Measurements from ENCODE around the gene ATG16L1.

Gene ATG16L1

GRCh38 chr2:233273120-233273519 is 21.6 kb downstream of the ATG16L1 start:
- H3F3A ChIP-seq (ENCODE audit: insufficient read depth, low read length): peaks cover 3% of the 10 kb centered on the region; the same call in 1 of the 2 replicates
- peaks cover 4% of the 10 kb centered on the region; the same call in 1 of the 2 replicates for H3K4me1 ChIP-seq (ENCODE audit: low read length)
- TF ChIP-seq EZH2 (optimal IDR thresholded peaks at IDR 0.05; ENCODE audit: low read depth, low read length) (no peak), EZH2phosphoT487 (IDR thresholded peaks at IDR 0.05; ENCODE audit: low read length) (no peak), CTCF (IDR thresholded peaks at IDR 0.05; ENCODE audit: low read length) (no peak)
- no peak for DNase-seq
- H3K9me3 ChIP-seq (replicated peaks; ENCODE audit: insufficient read depth, low read length): no peaks in the 10 kb centered on the region
- H3K79me2 ChIP-seq (ENCODE audit: low read length): peaks cover 6% of the 10 kb centered on the region; the same call in 1 of the 2 replicates
- no peak overlapping the region for H3K9ac ChIP-seq (ENCODE audit: low read length)
- no peaks in the 10 kb centered on the region for H3K9me2 ChIP-seq (replicated peaks; ENCODE audit: insufficient read depth, low read length)
- no peaks in the 10 kb centered on the region for H3K27me3 ChIP-seq (replicated peaks; ENCODE audit: insufficient read depth, low read length)
- no peak overlapping the region for H3K4me3 ChIP-seq (ENCODE audit: low read length)
- no peak overlapping the region for H2AFZ ChIP-seq (ENCODE audit: low read length)
- H3K36me3 ChIP-seq (replicated peaks; ENCODE audit: insufficient read depth, low read length): peaks cover 7% of the 10 kb centered on the region; the same call in 1 of the 2 replicates
- no peaks in the 10 kb centered on the region for H4K20me1 ChIP-seq (ENCODE audit: insufficient read depth, low read length)
- no peak overlapping the region for H3K27ac ChIP-seq (ENCODE audit: low read length)
- no peak overlapping the region for H3K4me2 ChIP-seq (ENCODE audit: low read depth, low read length)

GRCh38 chr2:233275223-233275622 is 23.8 kb downstream of the ATG16L1 start:
- Histone ChIP-seq H3K36me3 (replicated peaks; ENCODE audit: insufficient read depth, low read length) (peaks cover 7% of the 10 kb centered on the region; the same call in 1 of the 2 replicates), H2AFZ (ENCODE audit: low read length) (no peak overlapping the region), H3K4me3 (ENCODE audit: low read length) (no peak overlapping the region), H3K4me1 (ENCODE audit: low read length) (no peaks in the 10 kb centered on the region), H3K9me3 (replicated peaks; ENCODE audit: insufficient read depth, low read length) (no peaks in the 10 kb centered on the region), H3K27me3 (replicated peaks; ENCODE audit: insufficient read depth, low read length) (no peaks in the 10 kb centered on the region), H3K79me2 (ENCODE audit: low read length) (no peaks in the 10 kb centered on the region; the same call in 1 of the 2 replicates), H3F3A (ENCODE audit: insufficient read depth, low read length) (no peaks in the 10 kb centered on the region), H3K27ac (ENCODE audit: low read length) (no peak overlapping the region), H3K9ac (ENCODE audit: low read length) (no peak overlapping the region), H4K20me1 (ENCODE audit: insufficient read depth, low read length) (no peaks in the 10 kb centered on the region), H3K9me2 (replicated peaks; ENCODE audit: insufficient read depth, low read length) (no peaks in the 10 kb centered on the region), H3K4me2 (ENCODE audit: low read depth, low read length) (no peak overlapping the region)
- no peak for DNase-seq
- TF ChIP-seq EZH2 (optimal IDR thresholded peaks at IDR 0.05; ENCODE audit: low read depth, low read length) (no peak), CTCF (IDR thresholded peaks at IDR 0.05; ENCODE audit: low read length) (no peak), EZH2phosphoT487 (IDR thresholded peaks at IDR 0.05; ENCODE audit: low read length) (no peak)

GRCh38 chr2:233278921-233279320 is 27.4 kb downstream of the ATG16L1 start:
- Histone ChIP-seq H2AFZ (ENCODE audit: low read length) (no peak overlapping the region), H3K9ac (ENCODE audit: low read length) (no peak overlapping the region), H3K9me2 (replicated peaks; ENCODE audit: insufficient read depth, low read length) (no peaks in the 10 kb centered on the region), H3K9me3 (replicated peaks; ENCODE audit: insufficient read depth, low read length) (no peaks in the 10 kb centered on the region), H3K4me1 (ENCODE audit: low read length) (no peaks in the 10 kb centered on the region), H3K27ac (ENCODE audit: low read length) (no peak overlapping the region), H3K4me2 (ENCODE audit: low read depth, low read length) (no peak overlapping the region), H3K79me2 (ENCODE audit: low read length) (no peaks in the 10 kb centered on the region), H3F3A (ENCODE audit: insufficient read depth, low read length) (no peaks in the 10 kb centered on the region), H3K36me3 (replicated peaks; ENCODE audit: insufficient read depth, low read length) (peaks cover 11% of the 10 kb centered on the region; the same call in 1 of the 2 replicates), H3K4me3 (ENCODE audit: low read length) (no peak overlapping the region), H3K27me3 (replicated peaks; ENCODE audit: insufficient read depth, low read length) (no peaks in the 10 kb centered on the region), H4K20me1 (ENCODE audit: insufficient read depth, low read length) (no peaks in the 10 kb centered on the region)
- no peak for DNase-seq
- no peak for TF ChIP-seq EZH2phosphoT487 (IDR thresholded peaks at IDR 0.05; ENCODE audit: low read length)
- no peak for TF ChIP-seq CTCF (IDR thresholded peaks at IDR 0.05; ENCODE audit: low read length)
- no peak for TF ChIP-seq EZH2 (optimal IDR thresholded peaks at IDR 0.05; ENCODE audit: low read depth, low read length)

All from MM.1S (cell line).